Right lobe of liver (tissue), 6 donors: Measurements from ENCODE around the gene SMIM38. TPM values are rescaled to one million over a fixed set of nuclear protein-coding genes. Genes with fewer than 3 reads are reported as not detected.

Experiments
- ATAC-seq, 4 donors: fragments of 200-7000 bp; cut with Tn5 transposase; one replicate each; pipeline ENCODE4 v1.9.1; 2020; ENCODE audit warnings: mild to moderate bottlenecking in 4 of 4, moderate library complexity in 4 of 4
- DNase-seq, 3 donors: peaks; one replicate each; pipeline ENCODE4 v3.0.0-alpha.2; 2020
- H3K27ac ChIP-seq, 3 donors: fragments of 200-600 bp; one replicate each; pipeline ENCODE4 v1.8.0; 2022
- H3K27me3 ChIP-seq, 2 donors: fragments of 200-600 bp; one replicate each; pipeline ENCODE4 v1.8.0; 2022
- H3K36me3 ChIP-seq, 4 donors: fragments of 200-600 bp; sonication (generic) in 1 of 4; one replicate each; pipeline versions ENCODE4 v1.5.1 to v1.8.0; 2017 to 2022; ENCODE audit warnings: control low read depth in 1 of 4
- H3K4me1 ChIP-seq, 4 donors: fragments of 200-600 bp; sonication (generic) in 1 of 4; one replicate each; pipeline versions ENCODE4 v1.5.1 to v1.8.0; 2017 to 2022; ENCODE audit warnings: control low read depth in 1 of 4
- H3K4me3 ChIP-seq, 3 donors: fragments of 200-600 bp; one replicate each; pipeline ENCODE4 v1.8.0; 2022
- H3K9me3 ChIP-seq, 4 donors: fragments of 200-600 bp; sonication (generic) in 1 of 4; one replicate each; pipeline versions ENCODE4 v1.5.1 to v1.8.0; 2017 to 2022; ENCODE audit warnings: control low read depth in 1 of 4
- POLR2A ChIP-seq: fragments of 450-650 bp; IDR thresholded peaks from one replicate; pipeline ENCODE4 v1.6.1; 2017; ENCODE audit warnings: antibody characterized with exemption, mild to moderate bottlenecking
- WGBS: methylation state at CpG from one replicate; pipeline ENCODE4 v1.1.6; 2018; ENCODE audit warnings: low coverage, low lambda C conversion rate; ENCODE audit not compliant: insufficient coverage; ENCODE audit errors: missing lambda C conversion rate; 5-methylcytosine and 5-hydroxymethylcytosine counted together
- intact Hi-C, 2 donors: fragments of 100-400 bp; cut with DNase I; formaldehyde crosslinking; loops; one replicate each; pipeline versions ENCODE4 v1.11.2 to v1.14.1; 2022
- total RNA-seq, 6 experiments: library from RNA; depleted of rRNA in 2 of 6; stranded (reverse); fragments of >200 nt in 2 of 6; fragmentation: NEBNext Ultra II Directional in 3 of 6; extraction: Animal tissue kit (Norgen Biotek cat#: 25700) in 3 of 6; gene quantifications; one replicate each; pipeline versions ENCODE4 v1.1.0 to v1.2.4, GENCODE V29; 2016 to 2023
- TF ChIP-seq, protein P1 (sequence below), 4 donors: fragments of 200-600 bp in 3 of 4; fragments of 450-650 bp in 1 of 4; IDR thresholded peaks; one replicate each; pipeline versions ENCODE4 v1.5.1 to v1.8.0; 2016 to 2022; ENCODE audit warnings: antibody characterized with exemption in 4 of 4, mild to moderate bottlenecking in 2 of 4
- donor health status: DM: no; HTN: yes; CAD: no.
- donor health status: DM: no; HTN: no; CAD: no.
- donor health status: DM: no; HTN: no; CAD: no.
- donor health status: DM: no; HTN: yes; CAD: no.
- donor health status: DM: no; HTN: yes; CAD: no.

Gene SMIM38
- total RNA-seq, 6 experiments from 2014 or later, result not detected

DNA sequence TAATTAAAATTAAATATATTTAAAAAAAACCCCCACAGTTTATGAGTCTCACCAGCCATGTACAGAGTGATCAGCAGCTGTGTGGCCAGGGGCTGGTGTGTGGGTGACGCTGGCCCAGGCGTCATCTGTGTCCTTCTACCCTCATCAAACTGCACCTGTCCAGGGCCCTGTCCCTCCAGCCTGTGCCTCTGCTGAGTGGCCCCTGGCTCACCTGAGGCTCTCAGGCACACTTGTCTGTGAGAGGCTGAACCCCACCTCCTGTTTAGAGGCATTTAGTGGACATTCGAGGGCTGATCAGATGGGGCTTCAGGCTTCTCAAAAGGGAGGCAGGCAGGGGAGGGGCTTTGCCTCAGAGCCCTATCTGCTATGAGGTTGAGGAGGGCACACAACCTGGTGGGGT is 29.9 kb upstream of the SMIM38 start:
- TF ChIP-seq POLR2A, result no peak
- TF ChIP-seq, protein P1, sequence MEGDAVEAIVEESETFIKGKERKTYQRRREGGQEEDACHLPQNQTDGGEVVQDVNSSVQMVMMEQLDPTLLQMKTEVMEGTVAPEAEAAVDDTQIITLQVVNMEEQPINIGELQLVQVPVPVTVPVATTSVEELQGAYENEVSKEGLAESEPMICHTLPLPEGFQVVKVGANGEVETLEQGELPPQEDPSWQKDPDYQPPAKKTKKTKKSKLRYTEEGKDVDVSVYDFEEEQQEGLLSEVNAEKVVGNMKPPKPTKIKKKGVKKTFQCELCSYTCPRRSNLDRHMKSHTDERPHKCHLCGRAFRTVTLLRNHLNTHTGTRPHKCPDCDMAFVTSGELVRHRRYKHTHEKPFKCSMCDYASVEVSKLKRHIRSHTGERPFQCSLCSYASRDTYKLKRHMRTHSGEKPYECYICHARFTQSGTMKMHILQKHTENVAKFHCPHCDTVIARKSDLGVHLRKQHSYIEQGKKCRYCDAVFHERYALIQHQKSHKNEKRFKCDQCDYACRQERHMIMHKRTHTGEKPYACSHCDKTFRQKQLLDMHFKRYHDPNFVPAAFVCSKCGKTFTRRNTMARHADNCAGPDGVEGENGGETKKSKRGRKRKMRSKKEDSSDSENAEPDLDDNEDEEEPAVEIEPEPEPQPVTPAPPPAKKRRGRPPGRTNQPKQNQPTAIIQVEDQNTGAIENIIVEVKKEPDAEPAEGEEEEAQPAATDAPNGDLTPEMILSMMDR (IDR thresholded peaks at IDR 0.05), result no peak
- ATAC-seq (no peak), DNase-seq (no peak)
- no peaks in the 10 kb centered on the region for H3K36me3 ChIP-seq
- H3K4me1 ChIP-seq, result peaks cover 0 to 9% (median 3%) of the 10 kb centered on the region in 4 donors
- 94% methylated on average over 2 of the region's 3 CpGs for WGBS
- no peaks in the 10 kb centered on the region for H3K27me3 ChIP-seq
- H3K4me3 ChIP-seq, result no peak overlapping the region
- no peak overlapping the region for H3K27ac ChIP-seq
- no peaks in the 10 kb centered on the region for H3K9me3 ChIP-seq
- intact Hi-C loops, result loop anchor here in 1 of 2 donors (10.0 kb wide), 1 partner anchor 299 kb away; no protein-coding TSS in a partner anchor

DNA sequence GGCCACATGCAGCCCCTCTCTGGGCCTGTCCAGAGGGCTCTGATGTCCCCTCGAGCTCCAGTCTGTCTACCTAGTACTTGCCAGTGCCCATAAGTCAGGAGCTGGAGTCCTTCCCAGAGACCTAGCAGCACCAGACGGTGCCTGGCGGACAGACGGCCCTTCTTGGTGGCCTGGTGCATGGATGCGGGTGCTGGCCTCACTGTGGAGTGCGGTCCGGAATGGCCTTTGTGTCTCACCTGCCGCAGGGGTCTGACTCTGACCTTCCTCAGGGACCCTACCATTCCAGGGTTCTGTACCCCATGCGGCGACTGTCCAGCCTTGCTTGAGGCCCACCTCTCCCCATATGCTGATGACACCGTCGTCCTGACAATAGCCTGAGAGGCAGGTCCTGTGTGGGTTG is 29.4 kb upstream of the SMIM38 start:
- Histone ChIP-seq H3K27me3 (no peaks in the 10 kb centered on the region), H3K27ac (no peak overlapping the region), H3K4me3 (no peak overlapping the region), H3K36me3 (no peaks in the 10 kb centered on the region), H3K9me3 (no peaks in the 10 kb centered on the region), H3K4me1 (peaks cover 0 to 9% (median 3%) of the 10 kb centered on the region in 4 donors)
- DNase-seq, result no peak
- ATAC-seq, result no peak
- TF ChIP-seq POLR2A, result no peak
- TF ChIP-seq, protein P1 (IDR thresholded peaks at IDR 0.05), result no peak
- no CpG with 5 or more reads among the region's 12 CpGs for WGBS
- intact Hi-C loops, result loop anchor here in 1 of 2 donors (10.0 kb wide), 1 partner anchor 299 kb away; no protein-coding TSS in a partner anchor

DNA sequence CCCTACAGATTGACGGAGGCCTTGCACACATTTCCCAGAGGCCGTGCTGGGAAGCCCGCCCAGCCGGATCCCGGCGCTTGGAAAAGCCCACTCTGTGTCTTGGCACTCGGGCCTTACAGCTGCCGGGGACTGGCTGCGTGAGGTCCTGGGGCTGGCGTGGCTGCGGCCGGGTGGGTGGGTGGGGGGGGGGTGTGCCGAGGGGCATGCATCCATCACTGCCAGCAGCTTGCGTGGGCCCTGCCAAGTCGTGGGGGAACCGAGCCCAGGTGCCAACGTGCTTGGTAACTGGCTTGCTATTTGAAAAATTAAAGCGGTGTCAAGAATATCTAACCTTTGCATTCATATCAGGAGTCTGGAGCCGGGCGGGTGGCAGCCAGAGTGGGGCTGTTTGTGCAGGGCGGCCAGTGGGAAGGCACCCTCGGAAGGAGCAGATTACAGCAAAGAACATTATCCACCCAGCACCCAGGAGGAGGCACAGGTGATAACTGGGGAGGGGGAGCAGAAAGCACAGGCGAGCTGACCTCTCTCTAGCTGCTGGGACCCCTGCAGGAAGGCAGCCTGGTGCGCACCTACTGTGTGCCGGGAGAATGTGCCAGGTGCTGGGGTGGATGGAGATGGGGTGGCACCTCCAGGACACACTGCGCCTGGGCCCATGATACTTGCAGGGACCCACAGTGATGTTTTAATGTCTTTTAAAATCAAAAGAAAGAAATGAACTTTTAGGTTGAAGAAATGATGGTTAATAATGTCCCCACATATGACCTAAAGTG is 28.5 kb upstream of the SMIM38 start:
- 81% methylated on average over 8 of the region's 26 CpGs for WGBS
- Histone ChIP-seq H3K4me3 (no peak overlapping the region), H3K9me3 (no peaks in the 10 kb centered on the region), H3K4me1 (peaks cover 0 to 9% (median 3%) of the 10 kb centered on the region in 4 donors), H3K36me3 (no peaks in the 10 kb centered on the region), H3K27ac (no peak overlapping the region), H3K27me3 (no peaks in the 10 kb centered on the region)
- ATAC-seq (no peak), DNase-seq (no peak)
- intact Hi-C loops, result loop anchor here in 1 of 2 donors (10.0 kb wide), 1 partner anchor 298 kb away; no protein-coding TSS in a partner anchor
- no peak for TF ChIP-seq POLR2A
- TF ChIP-seq, protein P1 (IDR thresholded peaks at IDR 0.05), result no peak

DNA sequence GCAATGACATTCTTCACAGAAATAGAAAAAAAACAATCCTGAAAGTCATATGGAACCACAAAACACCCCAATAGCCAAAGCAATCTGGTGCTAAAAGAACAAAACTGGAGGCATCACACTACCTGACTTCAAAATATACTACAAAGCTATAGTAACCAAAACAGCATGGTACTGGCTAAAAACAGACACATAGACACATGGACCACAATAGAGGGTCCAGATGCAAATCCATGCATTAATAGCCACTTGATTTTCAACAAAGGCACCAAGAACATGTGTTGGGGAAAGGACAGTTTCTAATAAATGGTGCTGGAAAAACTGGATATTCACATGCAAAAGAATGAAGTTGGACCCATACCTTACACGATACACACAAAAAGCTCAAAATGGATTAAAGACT is 27.9 kb upstream of the SMIM38 start:
- ATAC-seq, result no peak
- intact Hi-C loops, result loop anchor here in 1 of 2 donors (10.0 kb wide), 1 partner anchor 297 kb away; no protein-coding TSS in a partner anchor
- 100% methylated on average over 1 of the region's 1 CpG for WGBS
- no peaks in the 10 kb centered on the region for H3K27me3 ChIP-seq
- H3K4me3 ChIP-seq, result no peak overlapping the region
- H3K27ac ChIP-seq, result no peak overlapping the region
- H3K9me3 ChIP-seq, result no peaks in the 10 kb centered on the region
- TF ChIP-seq, protein P1 (IDR thresholded peaks at IDR 0.05), result no peak
- no peak for TF ChIP-seq POLR2A
- H3K36me3 ChIP-seq, result no peaks in the 10 kb centered on the region
- DNase-seq, result no peak
- H3K4me1 ChIP-seq, result peaks cover 0 to 4% (median under 1%) of the 10 kb centered on the region in 4 donors
